Caco-2 (cell line): ENCODE measurements around the gene NARF. TPM values are rescaled to one million over a fixed set of nuclear protein-coding genes. Genes with fewer than 3 reads are reported as not detected.

Experiments used
- BruUV-seq: library from RNA; stranded (reverse); fragments of 400-500 nt; replicated peaks from 2 replicates; lab custom pipeline; 2021; lab: Mats Ljungman, UMichigan
- CTCF ChIA-PET: fragments of 300-600 bp; sonication (Branson Sonifier 250); formaldehyde crosslinking; loops from one replicate; lab custom pipeline; 2022; ENCODE audit warnings: antibody characterized with exemption; lab: Charles Lee
- POLR2A ChIA-PET: fragments of 300-600 bp; sonication (Branson Sonifier 250); formaldehyde crosslinking; loops from one replicate; lab custom pipeline; 2022; ENCODE audit warnings: antibody characterized with exemption; lab: Charles Lee
- DNase-seq, 2 experiments: peaks; one replicate each; pipeline versions ENCODE4 v3.0.0 to v3.0.0-alpha.2; 2020 to 2022
- H3K27me3 ChIP-seq: replicated peaks from 2 replicates; pipeline ENCODE4 v1.6.0; 2011; ENCODE audit warnings: low read length; ENCODE audit not compliant: control insufficient read depth, insufficient read depth
- H3K36me3 ChIP-seq: 2 replicates; pipeline ENCODE4 v1.5.1; 2011; ENCODE audit warnings: low read length; ENCODE audit not compliant: control insufficient read depth, insufficient read depth
- H3K4me1 ChIP-seq: fragments of 250-450 bp; sonication (Bioruptor Pico); 2 replicates; pipeline ENCODE4 v1.5.1; 2020; ENCODE audit warnings: mild to moderate bottlenecking
- H3K4me3 ChIP-seq: 2 replicates; pipeline ENCODE4 v1.5.1; 2011; ENCODE audit warnings: low read depth, mild to moderate bottlenecking, control low read depth, low read length
- H3K9me3 ChIP-seq: fragments of 250-450 bp; sonication (Bioruptor Pico); 2 replicates; pipeline ENCODE4 v1.5.1; 2020; ENCODE audit warnings: mild to moderate bottlenecking, moderate library complexity
- H3K27ac Mint-ChIP-seq: one replicate; pipeline ENCODE4 v1.8.0; 2022; ENCODE audit warnings: mixed read lengths; ENCODE audit not compliant: unreplicated experiment
- H3K27me3 Mint-ChIP-seq: one replicate; pipeline ENCODE4 v1.8.0; 2022; ENCODE audit warnings: mixed read lengths; ENCODE audit not compliant: insufficient read depth, unreplicated experiment
- H3K36me3 Mint-ChIP-seq: one replicate; pipeline ENCODE4 v1.8.0; 2022; ENCODE audit warnings: mild to moderate bottlenecking, mixed read lengths; ENCODE audit not compliant: insufficient read depth, unreplicated experiment
- H3K4me1 Mint-ChIP-seq: one replicate; pipeline ENCODE4 v1.8.0; 2022; ENCODE audit warnings: low read depth, mixed read lengths; ENCODE audit not compliant: unreplicated experiment
- H3K4me3 Mint-ChIP-seq: one replicate; pipeline ENCODE4 v1.8.0; 2022; ENCODE audit warnings: mild to moderate bottlenecking, moderate library complexity, mixed read lengths; ENCODE audit not compliant: unreplicated experiment
- H3K9me3 Mint-ChIP-seq: one replicate; pipeline ENCODE4 v1.8.0; 2022; ENCODE audit warnings: mixed read lengths; ENCODE audit not compliant: unreplicated experiment
- CTCF ChIP-seq, 2 experiments: fragments of 200-600 bp in 1 of 2; IDR thresholded peaks; 1 replicate in 1 of 2; 2 replicates in 1 of 2; pipeline versions ENCODE4 v1.5.1 to v1.8.0; 2011 to 2022; ENCODE audit warnings: antibody characterized with exemption in 1 of 2, control low read depth in 1 of 2, inconsistent platforms in 1 of 2, low read depth in 1 of 2, low read length in 1 of 2, mild to moderate bottlenecking in 1 of 2, moderate library complexity in 1 of 2; ENCODE audit not compliant: insufficient read depth in 1 of 2, severe bottlenecking in 1 of 2, unreplicated experiment in 1 of 2
- intact Hi-C: fragments of 100-400 bp; cut with micrococcal nuclease; formaldehyde crosslinking; loops from one replicate; pipeline ENCODE4 v1.10.0; 2022; ENCODE audit not compliant: unreplicated experiment
- total RNA-seq: library from RNA; stranded (reverse); gene quantifications from 2 replicates; pipeline ENCODE4 v1.2.3, GENCODE V29; 2022

NARF gene
- total RNA-seq, 1 experiment from 2014 or later, result 62.1 TPM

- H3K4me3 ChIP-seq, result no peak overlapping the region
- ChIA-PET CTCF (no interaction called here), POLR2A (no interaction called here)
- intact Hi-C loops, result no loop called here
- Mint-ChIP-seq H3K9me3 (no peaks in the 10 kb centered on the region), H3K27me3 (no peaks in the 10 kb centered on the region), H3K27ac (no peak overlapping the region), H3K36me3 (peaks cover 14% of the 10 kb centered on the region), H3K4me3 (no peak overlapping the region), H3K4me1 (no peaks in the 10 kb centered on the region)
- no peak for DNase-seq
- no TSS peak for BruUV-seq
- H3K36me3 ChIP-seq, result no peaks in the 10 kb centered on the region
- H3K27me3 ChIP-seq, result no peaks in the 10 kb centered on the region
- no peaks in the 10 kb centered on the region for H3K9me3 ChIP-seq
- H3K4me1 ChIP-seq, result no peaks in the 10 kb centered on the region
- TF ChIP-seq CTCF (IDR thresholded peaks at IDR 0.05; ENCODE audit: insufficient read depth in 1 of 2, low read depth in 1 of 2, low read length in 1 of 2, severe bottlenecking in 1 of 2, unreplicated experiment in 1 of 2), result no peak
Observed at GRCh38 chr17:82428546-82428945, 30.0 kb upstream of the NARF start.

- no peak overlapping the region for H3K4me3 Mint-ChIP-seq
- no peaks in the 10 kb centered on the region for H3K27me3 Mint-ChIP-seq
- peaks cover 3% of the 10 kb centered on the region for H3K36me3 Mint-ChIP-seq
- H3K9me3 Mint-ChIP-seq, result no peaks in the 10 kb centered on the region
- H3K9me3 ChIP-seq, result no peaks in the 10 kb centered on the region
- no peak for TF ChIP-seq CTCF (IDR thresholded peaks at IDR 0.05; ENCODE audit: insufficient read depth in 1 of 2, low read depth in 1 of 2, low read length in 1 of 2, severe bottlenecking in 1 of 2, unreplicated experiment in 1 of 2)
- intact Hi-C loops, result no loop called here
- H3K4me1 Mint-ChIP-seq, result no peaks in the 10 kb centered on the region
- no peaks in the 10 kb centered on the region for H3K27me3 ChIP-seq
- H3K4me1 ChIP-seq, result no peaks in the 10 kb centered on the region
- POLR2A ChIA-PET, result no interaction called here
- CTCF ChIA-PET, result no interaction called here
- no peak for DNase-seq
- no peaks in the 10 kb centered on the region for H3K36me3 ChIP-seq
- peak overlapping the region; percentile 29 for H3K27ac Mint-ChIP-seq
- BruUV-seq, result no TSS peak
- H3K4me3 ChIP-seq, result no peak overlapping the region
Observed at GRCh38 chr17:82429824-82430223, 28.7 kb upstream of the NARF start.

- Mint-ChIP-seq H3K36me3 (no peaks in the 10 kb centered on the region), H3K9me3 (no peaks in the 10 kb centered on the region), H3K4me3 (no peak overlapping the region), H3K27ac (no peak overlapping the region), H3K4me1 (no peaks in the 10 kb centered on the region), H3K27me3 (no peaks in the 10 kb centered on the region)
- no peak for TF ChIP-seq CTCF (IDR thresholded peaks at IDR 0.05; ENCODE audit: insufficient read depth in 1 of 2, low read depth in 1 of 2, low read length in 1 of 2, severe bottlenecking in 1 of 2, unreplicated experiment in 1 of 2)
- POLR2A ChIA-PET, result no interaction called here
- intact Hi-C loops, result no loop called here
- H3K27me3 ChIP-seq, result no peaks in the 10 kb centered on the region
- CTCF ChIA-PET, result no interaction called here
- no peak overlapping the region for H3K4me3 ChIP-seq
- H3K4me1 ChIP-seq, result no peaks in the 10 kb centered on the region
- H3K36me3 ChIP-seq, result no peaks in the 10 kb centered on the region
- DNase-seq, result no peak
- no peaks in the 10 kb centered on the region for H3K9me3 ChIP-seq
- no TSS peak for BruUV-seq
Observed at GRCh38 chr17:82432017-82432416, 26.5 kb upstream of the NARF start.
